H9 (cell line): ENCODE measurements around the gene SORCS2. TPM values are rescaled to one million over a fixed set of nuclear protein-coding genes. Genes with fewer than 3 reads are reported as not detected.

ENCODE experiments used
- DNase-seq: peaks from one replicate; pipeline ENCODE4 v3.0.0-alpha.2; 2017
- H2AFZ ChIP-seq: one replicate; pipeline ENCODE4 v1.6.1; 2013; ENCODE audit warnings: mild to moderate bottlenecking, low read length, control low read depth, moderate library complexity
- H2AK5ac ChIP-seq: 2 replicates; pipeline ENCODE4 v1.6.1; 2013; ENCODE audit warnings: low read length, control low read depth, mixed read lengths; ENCODE audit not compliant: insufficient read length
- H2BK120ac ChIP-seq: one replicate; pipeline ENCODE4 v1.6.1; 2013; ENCODE audit warnings: low read depth, mild to moderate bottlenecking, low read length, control low read depth, inconsistent platforms; ENCODE audit not compliant: poor library complexity, severe bottlenecking
- H2BK12ac ChIP-seq: 2 replicates; pipeline ENCODE4 v1.6.1; 2013; ENCODE audit warnings: low read length, control low read depth, mixed read lengths, low read depth; ENCODE audit not compliant: insufficient read length
- H2BK15ac ChIP-seq: 2 replicates; pipeline ENCODE4 v1.6.1; 2013; ENCODE audit warnings: low read depth, low read length, control low read depth
- H2BK20ac ChIP-seq: one replicate; pipeline ENCODE4 v1.6.1; 2013; ENCODE audit warnings: low read depth, mild to moderate bottlenecking, low read length, control low read depth, inconsistent platforms; ENCODE audit not compliant: poor library complexity, severe bottlenecking
- H2BK5ac ChIP-seq: 2 replicates; pipeline ENCODE4 v1.6.1; 2013; ENCODE audit warnings: low read length, control low read depth, mixed read lengths; ENCODE audit not compliant: insufficient read length
- H3K14ac ChIP-seq: 2 replicates; pipeline ENCODE4 v1.6.1; 2013; ENCODE audit warnings: low read length, control low read depth; ENCODE audit not compliant: insufficient read depth
- H3K18ac ChIP-seq: 2 replicates; pipeline ENCODE4 v1.6.1; 2013; ENCODE audit warnings: low read depth, mild to moderate bottlenecking, mixed read lengths, low read length, control low read depth; ENCODE audit not compliant: insufficient read length
- H3K23ac ChIP-seq: 2 replicates; pipeline ENCODE4 v1.6.1; 2013; ENCODE audit warnings: low read length, control low read depth, mixed read lengths, low read depth; ENCODE audit not compliant: insufficient read length
- H3K23me2 ChIP-seq: 2 replicates; pipeline ENCODE4 v1.6.1; 2013; ENCODE audit warnings: low read depth, mild to moderate bottlenecking, mixed read lengths, low read length, control low read depth; ENCODE audit not compliant: insufficient read length, poor library complexity, severe bottlenecking
- H3K27ac ChIP-seq: 2 replicates; pipeline ENCODE4 v1.5.1; 2013; ENCODE audit warnings: low read length, control low read depth, mixed read lengths, low read depth; ENCODE audit not compliant: insufficient read length
- H3K27me3 ChIP-seq: 2 replicates; pipeline ENCODE4 v1.6.1; 2013; ENCODE audit warnings: low read length, control low read depth, inconsistent platforms; ENCODE audit not compliant: insufficient read depth
- H3K4ac ChIP-seq: 2 replicates; pipeline ENCODE4 v1.6.1; 2013; ENCODE audit warnings: low read depth, mild to moderate bottlenecking, control low read depth, inconsistent platforms, low read length, moderate library complexity
- H3K4me1 ChIP-seq: 2 replicates; pipeline ENCODE4 v1.6.1; 2013; ENCODE audit warnings: low read length, control low read depth, inconsistent platforms; ENCODE audit not compliant: insufficient read depth
- H3K4me2 ChIP-seq: 2 replicates; pipeline ENCODE4 v1.6.1; 2013; ENCODE audit warnings: low read length, control low read depth, mixed read lengths; ENCODE audit not compliant: insufficient read length, insufficient read depth
- H3K56ac ChIP-seq: 2 replicates; pipeline ENCODE4 v1.6.1; 2013; ENCODE audit warnings: low read depth, mild to moderate bottlenecking, mixed read lengths, low read length, control low read depth; ENCODE audit not compliant: insufficient read length
- H3K79me1 ChIP-seq: 2 replicates; pipeline ENCODE4 v1.6.1; 2013; ENCODE audit warnings: low read depth, mild to moderate bottlenecking, moderate library complexity, low read length, control low read depth, inconsistent platforms; ENCODE audit not compliant: insufficient read depth, poor library complexity, severe bottlenecking
- H3K79me2 ChIP-seq: 2 replicates; pipeline ENCODE4 v1.6.1; 2013; ENCODE audit warnings: low read length, control low read depth, inconsistent platforms; ENCODE audit not compliant: insufficient read depth
- H3K9ac ChIP-seq: 2 replicates; pipeline ENCODE4 v1.6.1; 2013; ENCODE audit warnings: low read length, control low read depth, mixed read lengths; ENCODE audit not compliant: insufficient read length; ENCODE audit errors: extremely low read depth
- H3K9me3 ChIP-seq: one replicate; pipeline ENCODE4 v1.6.1; 2013; ENCODE audit warnings: low read depth, low read length, inconsistent platforms; ENCODE audit not compliant: control insufficient read depth
- H3T11ph ChIP-seq: one replicate; pipeline ENCODE4 v1.6.1; 2013; ENCODE audit warnings: mild to moderate bottlenecking, low read length, control low read depth, inconsistent platforms
- H4K20me1 ChIP-seq: one replicate; pipeline ENCODE4 v1.6.1; 2013; ENCODE audit not compliant: control insufficient read depth, insufficient read length, insufficient read depth
- H4K5ac ChIP-seq: 2 replicates; pipeline ENCODE4 v1.6.1; 2013; ENCODE audit warnings: low read depth, mild to moderate bottlenecking, mixed read lengths, low read length, control low read depth; ENCODE audit not compliant: insufficient read length
- H4K8ac ChIP-seq: replicated peaks from 2 replicates; pipeline ENCODE4 v1.6.1; 2013; ENCODE audit warnings: low read length, control low read depth, mixed read lengths, low read depth; ENCODE audit not compliant: insufficient read length
- H4K91ac ChIP-seq: 2 replicates; pipeline ENCODE4 v1.6.1; 2013; ENCODE audit warnings: low read depth, mild to moderate bottlenecking, moderate library complexity, mixed read lengths, low read length, control low read depth; ENCODE audit not compliant: insufficient read length
- H3K27ac Mint-ChIP-seq, 3 experiments: 2 replicates in 2 of 3; 3 replicates in 1 of 3; pipeline ENCODE4 v1.8.0; 2020 to 2021; ENCODE audit warnings: mixed read lengths in 3 of 3, mild to moderate bottlenecking in 1 of 3, moderate library complexity in 1 of 3
- H3K27me3 Mint-ChIP-seq: 2 replicates; pipeline ENCODE4 v1.8.0; 2021; ENCODE audit warnings: low read depth, mild to moderate bottlenecking, moderate library complexity, mixed read lengths
- H3K36me3 Mint-ChIP-seq, 3 experiments: 2 replicates in 2 of 3; 3 replicates in 1 of 3; pipeline ENCODE4 v1.8.0; 2020 to 2021; ENCODE audit warnings: low read depth in 3 of 3, mixed read lengths in 3 of 3; ENCODE audit not compliant: insufficient read depth in 1 of 3
- H3K4me1 Mint-ChIP-seq, 2 experiments: 2 replicates each; pipeline ENCODE4 v1.8.0; 2020; ENCODE audit warnings: mixed read lengths in 2 of 2
- H3K4me3 Mint-ChIP-seq, 2 experiments: 2 replicates in 1 of 2; 3 replicates in 1 of 2; pipeline ENCODE4 v1.8.0; 2020 to 2021; ENCODE audit warnings: mild to moderate bottlenecking in 2 of 2, mixed read lengths in 2 of 2, moderate library complexity in 1 of 2
- H3K9me3 Mint-ChIP-seq, 2 experiments: 2 replicates in 1 of 2; 3 replicates in 1 of 2; pipeline ENCODE4 v1.8.0; 2020; ENCODE audit warnings: mild to moderate bottlenecking in 2 of 2, mixed read lengths in 2 of 2, moderate library complexity in 1 of 2
- WGBS: extraction: QIAGEN DNeasy Blood & Tissue Kit; methylation state at CpG from one replicate; pipeline ENCODE4 v1.1.7; 2013; ENCODE audit warnings: missing lambda C conversion rate, low lambda C conversion rate, mixed read lengths; ENCODE audit not compliant: insufficient read length; ENCODE audit errors: extremely low coverage; 5-methylcytosine and 5-hydroxymethylcytosine counted together
- total RNA-seq: library from RNA; stranded (reverse); gene quantifications from 2 replicates; pipeline ENCODE4 v1.2.1, GENCODE V29; 2021
- TF ChIP-seq, protein P1 (sequence below): fragments of 200-600 bp; sonication (generic); conservative IDR thresholded peaks from 3 replicates; pipeline ENCODE4 v1.8.0; 2021; ENCODE audit warnings: antibody characterized with exemption, mild to moderate bottlenecking

The SORCS2 gene
- total RNA-seq, 1 experiment from 2014 or later = 0.57 TPM

- Histone ChIP-seq H3K9me3 (no peaks in the 10 kb centered on the region), H2BK12ac (no peak overlapping the region), H3K79me2 (no peaks in the 10 kb centered on the region), H3K23me2 (no peaks in the 10 kb centered on the region), H2AFZ (no peak overlapping the region), H3K14ac (no peak overlapping the region), H3K4me1 (no peaks in the 10 kb centered on the region), H2BK15ac (no peak overlapping the region), H2BK20ac (no peak overlapping the region), H4K5ac (no peak overlapping the region), H3K23ac (no peak overlapping the region), H4K20me1 (no peaks in the 10 kb centered on the region), H4K8ac (no peak overlapping the region), H3K18ac (no peak overlapping the region), H3K56ac (no peak overlapping the region), H3K27ac (no peak overlapping the region), H3T11ph (no peak overlapping the region), H2AK5ac (no peak overlapping the region), H3K79me1 (no peaks in the 10 kb centered on the region), H2BK5ac (no peak overlapping the region), H3K9ac (no peak overlapping the region), H4K91ac (no peak overlapping the region), H3K4ac (no peak overlapping the region), H3K4me2 (no peak overlapping the region), H2BK120ac (no peak overlapping the region), H3K27me3 (no peaks in the 10 kb centered on the region)
- H3K27ac Mint-ChIP-seq = no peak overlapping the region
- peaks cover 6 to 9% of the 10 kb centered on the region in 2 experiments; a peak in 3 of 4 replicates for H3K4me1 Mint-ChIP-seq
- no peak overlapping the region for H3K4me3 Mint-ChIP-seq
- DNase-seq = no peak
- TF ChIP-seq, protein P1, sequence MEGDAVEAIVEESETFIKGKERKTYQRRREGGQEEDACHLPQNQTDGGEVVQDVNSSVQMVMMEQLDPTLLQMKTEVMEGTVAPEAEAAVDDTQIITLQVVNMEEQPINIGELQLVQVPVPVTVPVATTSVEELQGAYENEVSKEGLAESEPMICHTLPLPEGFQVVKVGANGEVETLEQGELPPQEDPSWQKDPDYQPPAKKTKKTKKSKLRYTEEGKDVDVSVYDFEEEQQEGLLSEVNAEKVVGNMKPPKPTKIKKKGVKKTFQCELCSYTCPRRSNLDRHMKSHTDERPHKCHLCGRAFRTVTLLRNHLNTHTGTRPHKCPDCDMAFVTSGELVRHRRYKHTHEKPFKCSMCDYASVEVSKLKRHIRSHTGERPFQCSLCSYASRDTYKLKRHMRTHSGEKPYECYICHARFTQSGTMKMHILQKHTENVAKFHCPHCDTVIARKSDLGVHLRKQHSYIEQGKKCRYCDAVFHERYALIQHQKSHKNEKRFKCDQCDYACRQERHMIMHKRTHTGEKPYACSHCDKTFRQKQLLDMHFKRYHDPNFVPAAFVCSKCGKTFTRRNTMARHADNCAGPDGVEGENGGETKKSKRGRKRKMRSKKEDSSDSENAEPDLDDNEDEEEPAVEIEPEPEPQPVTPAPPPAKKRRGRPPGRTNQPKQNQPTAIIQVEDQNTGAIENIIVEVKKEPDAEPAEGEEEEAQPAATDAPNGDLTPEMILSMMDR = no peak
- no peaks in the 10 kb centered on the region for H3K36me3 Mint-ChIP-seq
- no peaks in the 10 kb centered on the region for H3K9me3 Mint-ChIP-seq
- H3K27me3 Mint-ChIP-seq = peaks cover 6% of the 10 kb centered on the region
- no CpG with 5 or more reads among the region's 23 CpGs for WGBS
Observed at GRCh38 chr4:7661066-7661748, 468.9 kb downstream of the SORCS2 start.
